Activated CD8-positive, alpha-beta memory T cell treated with anti-CD3 and anti-CD28 coated beads, Interleukin-2, amount 50 U/mL, for 48 hours (primary cell): Measurements from ENCODE around the gene TXNDC5.
"Not testable (repeated sequence)": the region's sequence is repeated elsewhere in the genome, so short reads cannot be mapped to it uniquely, and the experiment has no call there.

Experiments used
- DNase-seq: peaks from one replicate; pipeline ENCODE4 v3.0.0-alpha.2; 2020

Gene TXNDC5

GRCh38 chr6:7894262-7895124 is 16.1 kb downstream of the TXNDC5 start:
- DNase-seq, result no peak

DNA sequence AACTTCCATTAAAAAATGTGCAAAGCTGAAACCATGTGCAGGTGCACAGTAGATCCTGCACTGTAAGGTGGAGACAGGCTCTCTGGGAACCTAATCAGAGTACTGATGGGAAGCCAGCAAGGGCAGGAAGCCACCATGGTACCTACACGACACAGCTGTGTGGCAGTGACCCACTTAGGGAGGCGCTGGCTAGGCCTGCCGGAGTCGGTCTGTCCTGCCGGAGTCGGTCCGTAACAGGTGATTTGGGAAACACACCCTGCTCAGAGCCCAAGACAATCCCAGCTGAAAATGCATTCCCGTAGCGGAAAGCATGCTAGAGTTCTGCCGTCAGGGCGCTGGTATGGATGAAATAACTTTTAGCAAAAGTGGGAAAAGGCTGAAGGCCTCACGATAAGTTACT is 17.2 kb downstream of the TXNDC5 start:
- DNase-seq, result no peak

GRCh38 chr6:7892367-7892766 is 18.2 kb downstream of the TXNDC5 start:
- DNase-seq, result not testable (repeated sequence)

GRCh38 chr6:7891078-7891872 is 19.3 kb downstream of the TXNDC5 start:
- no peak for DNase-seq

DNA sequence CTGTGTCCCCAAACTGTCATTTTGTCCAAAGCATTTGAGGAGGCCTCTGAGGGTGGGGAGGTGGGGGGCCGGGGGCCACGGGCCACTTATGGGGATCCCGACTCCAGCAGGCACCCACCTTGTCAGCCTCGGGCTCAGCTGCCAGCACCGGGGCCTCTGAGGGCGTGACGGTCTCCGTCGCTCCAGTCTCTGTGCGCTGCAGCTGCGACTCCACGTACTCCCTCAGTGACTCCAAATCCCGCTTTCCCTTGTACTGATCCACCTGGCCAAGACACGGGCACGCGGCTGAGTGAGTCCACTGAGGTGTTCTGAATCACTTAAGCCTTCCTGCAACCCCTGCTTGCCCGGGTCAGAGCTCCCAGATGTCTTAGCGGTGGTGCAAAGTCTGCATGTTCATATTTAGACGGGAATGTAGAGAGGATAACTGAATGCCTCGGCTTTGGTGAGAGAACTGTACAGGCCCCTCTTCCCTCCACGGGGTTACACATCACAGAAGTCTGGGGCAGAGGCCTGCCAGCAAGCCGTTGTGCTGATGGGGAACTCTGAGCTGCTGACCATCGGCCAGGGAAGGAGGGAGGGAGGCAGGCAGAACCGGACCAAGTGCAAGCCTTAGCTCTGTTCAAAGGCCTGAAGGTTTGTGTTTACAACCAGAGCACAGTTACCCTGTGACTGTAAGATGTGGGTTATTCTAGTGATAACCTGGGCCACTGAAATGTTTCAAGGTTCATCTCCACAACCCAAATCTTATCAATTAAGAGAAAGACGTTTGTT is 21.8 kb downstream of the TXNDC5 start:
- no peak for DNase-seq

GRCh38 chr6:7887278-7887991 is 23.2 kb downstream of the TXNDC5 start:
- DNase-seq, result no peak

DNA sequence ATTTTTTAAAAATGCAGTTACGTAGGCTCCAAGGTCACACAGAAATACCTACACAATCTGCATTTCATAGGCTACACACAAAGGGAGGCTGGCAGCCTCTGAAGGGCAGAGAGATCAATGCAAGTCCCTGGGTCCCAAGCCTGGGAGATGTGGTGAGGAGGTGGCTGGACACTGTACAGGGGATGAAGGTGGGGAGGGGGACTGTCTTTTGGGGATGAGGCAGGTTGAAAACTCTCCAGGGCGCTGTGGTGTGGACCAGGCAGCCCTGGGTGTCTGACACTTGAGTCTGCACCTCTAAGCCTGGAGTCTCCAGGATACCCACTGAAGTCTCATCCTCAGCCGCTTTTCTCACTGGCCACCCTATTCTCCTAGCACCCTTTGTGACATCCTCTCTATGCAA is 24.5 kb downstream of the TXNDC5 start:
- no peak for DNase-seq

DNA sequence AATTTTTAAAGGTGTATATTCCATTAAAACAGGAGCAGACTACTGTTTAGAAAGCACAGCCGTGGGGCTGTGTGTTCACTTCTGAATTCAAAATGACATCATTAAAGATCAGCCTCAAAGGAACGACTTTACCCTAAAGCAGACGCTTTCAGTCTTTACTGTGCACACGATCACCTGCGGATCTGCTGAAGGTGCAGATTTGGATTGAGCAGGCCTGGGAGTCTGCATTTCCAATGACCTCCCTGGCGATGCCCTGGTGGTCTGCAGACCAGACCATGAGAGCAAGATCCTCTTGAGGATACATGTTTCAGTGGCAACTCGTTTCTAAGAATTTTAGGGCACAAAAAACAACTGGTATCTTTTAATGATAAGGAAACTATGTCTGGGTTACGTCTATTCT is 27.2 kb downstream of the TXNDC5 start:
- no peak for DNase-seq

DNA sequence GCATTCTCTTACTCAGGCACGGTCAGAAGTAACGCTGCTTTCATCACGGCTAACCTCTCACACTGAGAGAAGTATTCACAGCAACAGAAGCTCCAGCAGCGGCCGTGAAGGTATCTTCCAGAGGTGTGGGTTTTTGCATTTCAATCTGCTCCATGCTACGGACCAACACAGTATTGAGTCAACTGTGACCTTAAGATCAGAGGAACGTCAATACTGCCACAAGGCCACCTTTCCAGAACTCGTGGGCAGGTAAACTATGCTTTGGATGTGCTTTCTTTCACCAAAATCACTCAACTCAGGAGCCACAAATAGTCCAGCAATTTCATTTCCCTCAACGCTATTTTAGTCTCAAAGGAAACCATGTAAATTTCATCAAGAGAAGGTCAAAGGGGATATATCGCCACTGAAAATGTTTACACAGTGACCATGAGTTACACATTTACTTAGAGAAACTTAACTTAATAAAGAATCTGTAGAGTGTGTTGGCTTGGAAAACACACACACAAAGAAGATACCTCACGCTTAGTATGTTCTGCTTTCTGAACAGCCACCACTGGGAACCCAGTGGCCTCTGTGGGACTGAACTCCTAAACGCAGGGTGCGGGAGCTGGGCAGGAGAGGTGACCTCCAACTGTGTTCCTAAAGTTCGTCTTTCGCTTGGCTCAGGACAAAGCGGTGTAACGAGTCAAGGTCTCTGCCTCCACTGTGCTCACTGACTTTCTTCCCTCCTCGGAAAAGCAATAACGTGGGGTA is 27.9 kb downstream of the TXNDC5 start:
- DNase-seq, result no peak

- DNase-seq, result no peak
These were observed 28.7 kb downstream of the TXNDC5 start for GRCh38 chr6:7881765-7882500.

GRCh38 chr6:7880718-7881107 is 29.9 kb downstream of the TXNDC5 start:
- no peak for DNase-seq

DNA sequence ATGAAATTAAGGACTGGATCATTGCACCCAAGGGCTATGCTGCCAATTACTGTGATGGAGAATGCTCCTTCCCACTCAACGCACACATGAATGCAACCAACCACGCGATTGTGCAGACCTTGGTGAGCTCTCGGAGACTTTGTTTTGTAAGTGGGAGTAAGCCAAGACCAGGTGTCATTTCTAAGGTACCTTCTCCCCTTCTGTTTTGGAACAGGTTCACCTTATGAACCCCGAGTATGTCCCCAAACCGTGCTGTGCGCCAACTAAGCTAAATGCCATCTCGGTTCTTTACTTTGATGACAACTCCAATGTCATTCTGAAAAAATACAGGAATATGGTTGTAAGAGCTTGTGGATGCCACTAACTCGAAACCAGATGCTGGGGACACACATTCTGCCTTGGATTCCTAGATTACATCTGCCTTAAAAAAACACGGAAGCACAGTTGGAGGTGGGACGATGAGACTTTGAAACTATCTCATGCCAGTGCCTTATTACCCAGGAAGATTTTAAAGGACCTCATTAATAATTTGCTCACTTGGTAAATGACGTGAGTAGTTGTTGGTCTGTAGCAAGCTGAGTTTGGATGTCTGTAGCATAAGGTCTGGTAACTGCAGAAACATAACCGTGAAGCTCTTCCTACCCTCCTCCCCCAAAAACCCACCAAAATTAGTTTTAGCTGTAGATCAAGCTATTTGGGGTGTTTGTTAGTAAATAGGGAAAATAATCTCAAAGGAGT is 30.4 kb downstream of the TXNDC5 start:
- DNase-seq, result no peak

- no peak for DNase-seq
These were observed 31.0 kb downstream of the TXNDC5 start for GRCh38 chr6:7879579-7879978.

GRCh38 chr6:7879043-7879442 is 31.5 kb downstream of the TXNDC5 start:
- DNase-seq, result no peak

DNA sequence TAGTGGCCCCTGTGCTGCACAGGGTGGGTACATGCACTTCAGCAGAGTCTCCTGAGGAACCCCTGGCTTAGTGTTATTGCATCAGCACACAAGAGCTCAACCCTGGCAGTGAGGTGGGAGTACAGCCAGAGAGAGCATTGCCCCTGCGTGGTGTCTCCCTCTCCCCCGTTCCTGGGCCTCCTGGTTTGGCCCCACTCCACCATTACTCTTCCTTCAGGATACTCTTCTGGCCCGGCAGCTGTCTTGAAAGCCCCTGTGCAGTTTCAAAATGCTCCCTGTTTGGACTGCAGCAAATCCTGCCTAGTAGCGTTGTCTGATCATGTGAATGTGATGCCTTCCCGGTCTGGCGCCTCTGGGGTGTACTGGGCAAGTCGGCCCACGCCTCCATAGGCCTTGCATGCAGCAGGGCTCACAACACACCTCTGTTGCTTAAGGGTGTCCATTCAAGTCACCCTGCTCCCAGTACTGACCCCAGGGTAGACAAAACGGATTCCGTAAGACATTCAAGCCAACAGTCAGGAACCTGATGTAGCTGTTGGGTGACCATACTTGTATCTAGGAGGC is 32.1 kb downstream of the TXNDC5 start:
- DNase-seq, result no peak

DNA sequence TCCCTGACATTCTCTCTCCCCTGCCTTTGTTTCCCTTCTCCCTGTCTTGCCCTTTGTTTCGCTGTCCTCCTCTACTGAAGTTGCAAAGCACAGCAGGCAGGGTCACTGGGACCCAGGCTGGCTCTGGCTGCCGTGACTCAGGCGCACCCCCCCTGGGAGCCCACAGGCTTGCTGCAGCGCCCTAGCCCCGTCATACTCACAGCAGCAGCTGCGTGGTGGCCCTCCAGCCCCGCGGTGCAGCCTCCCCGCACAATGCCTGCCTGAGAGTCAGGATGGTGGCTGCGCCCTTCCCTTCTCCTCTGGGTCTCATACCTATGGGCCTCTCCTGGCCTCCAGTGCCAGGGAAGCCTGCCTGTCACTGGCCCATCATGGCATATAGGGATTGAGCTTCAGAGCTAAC is 41.7 kb downstream of the TXNDC5 start:
- DNase-seq, result no peak

GRCh38 chr6:7866526-7866925 is 44.1 kb downstream of the TXNDC5 start:
- no peak for DNase-seq

GRCh38 chr6:7865781-7866180 is 44.8 kb downstream of the TXNDC5 start:
- no peak for DNase-seq

- no peak for DNase-seq
These were observed 51.0 kb downstream of the TXNDC5 start for GRCh38 chr6:7859591-7859990.

DNA sequence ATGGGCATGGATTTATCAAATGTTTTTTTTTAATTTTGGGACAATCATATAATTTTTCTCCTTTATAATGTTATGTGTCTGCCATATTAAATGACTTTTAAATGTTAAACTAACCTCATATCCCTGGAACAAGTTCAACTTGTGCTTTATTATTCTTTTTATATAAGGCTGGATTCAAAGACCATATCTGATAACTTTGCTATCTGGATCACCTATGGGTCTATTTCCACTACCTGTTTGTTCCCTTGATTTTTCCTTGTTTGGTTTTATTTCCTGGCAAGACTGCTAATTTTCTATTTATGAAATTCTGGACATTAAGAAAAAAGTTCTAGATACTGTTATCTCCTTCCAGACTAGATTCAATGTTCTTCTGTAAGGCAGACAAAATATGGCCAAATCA is 58.8 kb downstream of the TXNDC5 start:
- no peak for DNase-seq
